Measurements from ENCODE around the gene CADM1.
A peak's percentile ranks its signal among the peaks of the same experiment; 100 is the strongest.

The CADM1 gene

GRCh38 chr11:115515647-115516395 lies 11.6 kb upstream of the CADM1 start:
- DNase-seq (ENCODE audit: low spot score): no peak

GRCh38 chr11:115506954-115507675 lies 2.9 kb upstream of the CADM1 start:
- no peak for DNase-seq (ENCODE audit: low spot score)

GRCh38 chr11:115505175-115505574 lies 960 bp upstream of the CADM1 start:
- DNase-seq (ENCODE audit: low spot score): no peak

GRCh38 chr11:115503886-115504275 lies 334 bp downstream of the CADM1 start:
- no peak for DNase-seq (ENCODE audit: low spot score)

GRCh38 chr11:115503083-115503885 lies 931 bp downstream of the CADM1 start:
- peak; percentile 81 for DNase-seq (ENCODE audit: low spot score)

- DNase-seq (ENCODE audit: low spot score): no peak
These were observed 1.6 kb downstream of the CADM1 start for GRCh38 chr11:115502636-115503082.

GRCh38 chr11:115501893-115502589 lies 2.2 kb downstream of the CADM1 start:
- peak; percentile 8 for DNase-seq (ENCODE audit: low spot score)

GRCh38 chr11:115501502-115501892 lies 2.7 kb downstream of the CADM1 start:
- DNase-seq (ENCODE audit: low spot score): no peak

- no peak for DNase-seq (ENCODE audit: low spot score)
These were observed 3.4 kb downstream of the CADM1 start for GRCh38 chr11:115500547-115501501.

- DNase-seq (ENCODE audit: low spot score): no peak
These were observed 4.3 kb downstream of the CADM1 start for GRCh38 chr11:115499891-115500290.

GRCh38 chr11:115499241-115499799 lies 4.9 kb downstream of the CADM1 start:
- no peak for DNase-seq (ENCODE audit: low spot score)

GRCh38 chr11:115498354-115498753 lies 5.9 kb downstream of the CADM1 start:
- DNase-seq (ENCODE audit: low spot score): no peak

GRCh38 chr11:115497303-115497702 lies 6.9 kb downstream of the CADM1 start:
- DNase-seq (ENCODE audit: low spot score): peak; percentile 74

- DNase-seq (ENCODE audit: low spot score): peak; percentile 30
These were observed 7.3 kb downstream of the CADM1 start for GRCh38 chr11:115496892-115497291.

- peak; percentile 83 for DNase-seq (ENCODE audit: low spot score)
These were observed 10.3 kb downstream of the CADM1 start for GRCh38 chr11:115493905-115494304.

- DNase-seq (ENCODE audit: low spot score): no peak
These were observed 10.7 kb downstream of the CADM1 start for GRCh38 chr11:115493488-115493887.

GRCh38 chr11:115489466-115489865 lies 14.7 kb downstream of the CADM1 start:
- no peak for DNase-seq (ENCODE audit: low spot score)

- peak; percentile 4 for DNase-seq (ENCODE audit: low spot score)
These were observed 15.3 kb downstream of the CADM1 start for GRCh38 chr11:115488945-115489344.

GRCh38 chr11:115481528-115481927 lies 22.7 kb downstream of the CADM1 start:
- DNase-seq (ENCODE audit: low spot score): no peak

GRCh38 chr11:115480611-115481010 lies 23.6 kb downstream of the CADM1 start:
- DNase-seq (ENCODE audit: low spot score): no peak

Measured in SW480 (cell line).